K562 (cell line): Measurements from ENCODE around the gene CPT1C. TPM values are rescaled to one million over a fixed set of nuclear protein-coding genes. Genes with fewer than 3 reads are reported as not detected.
A peak's percentile ranks its signal among the peaks of the same experiment; 100 is the strongest.

ENCODE experiments used
- ATAC-seq: fragments of 200-7000 bp; cut with Tn5 transposase; 3 replicates; pipeline ENCODE4 v1.9.1; 2020; ENCODE audit warnings: moderate library complexity
- BruUV-seq: library from RNA; stranded (reverse); fragments of 400-500 nt; replicated peaks from 2 replicates; lab custom pipeline; 2021; lab: Mats Ljungman, UMichigan
- CTCF ChIA-PET: fragments of 300-600 bp; formaldehyde crosslinking; extraction: SDS; loops from one replicate; lab custom pipeline; 2021; ENCODE audit warnings: low intra/inter-chr PET ratio; lab: Yijun Ruan, JAX
- POLR2A ChIA-PET: fragments of 300-600, 350-650 bp; sonication (Branson Sonifier 250); formaldehyde crosslinking; extraction: SDS; loops from one replicate; lab custom pipeline; 2021; ENCODE audit warnings: antibody characterized with exemption, inconsistent platforms; lab: Yijun Ruan, JAX
- DNase-seq, 4 experiments: peaks; one replicate each; pipeline versions ENCODE4 v3.0.0 to v3.0.0-alpha.2; 2011 to 2018; ENCODE audit warnings: low spot score in 3 of 4, mixed read lengths in 3 of 4; ENCODE audit errors: extremely low read depth in 1 of 4
- FAIRE-seq: peaks from 2 replicates; lab custom pipeline; 2011; peaks lifted over from hg19 to GRCh38; lab: Jason Lieb, UNC
- H2AFZ ChIP-seq: 2 replicates; pipeline ENCODE4 v1.6.0; 2011; ENCODE audit warnings: low read depth, low read length, control low read depth, inconsistent platforms
- H3K27ac ChIP-seq: fragments of 200-600 bp; 3 replicates; pipeline ENCODE4 v1.8.0; 2011; ENCODE audit warnings: low read depth, mild to moderate bottlenecking, control low read depth, inconsistent platforms, low read length, moderate library complexity, mixed read lengths; ENCODE audit errors: extremely low read depth
- H3K27me3 ChIP-seq, 2 experiments: fragments of 300-600 bp in 1 of 2; 2 replicates in 1 of 2; 3 replicates in 1 of 2; pipeline versions ENCODE4 v1.6.0 to v1.8.0; 2011; ENCODE audit warnings: inconsistent platforms in 2 of 2, low read length in 2 of 2, mild to moderate bottlenecking in 1 of 2, mixed read lengths in 1 of 2, moderate library complexity in 1 of 2; ENCODE audit not compliant: control insufficient read depth in 2 of 2, insufficient read depth in 2 of 2
- H3K36me3 ChIP-seq: fragments of 300-600 bp; 3 replicates; pipeline ENCODE4 v1.8.0; 2011; ENCODE audit warnings: mild to moderate bottlenecking, low read length, inconsistent platforms; ENCODE audit not compliant: control insufficient read depth, insufficient read depth
- H3K4me1 ChIP-seq, 2 experiments: fragments of 200-600 bp in 1 of 2; replicated peaks in 1 of 2; 2 replicates in 1 of 2; 3 replicates in 1 of 2; pipeline versions ENCODE4 v1.5.1 to v1.8.0; 2011; ENCODE audit warnings: inconsistent platforms in 2 of 2, low read length in 2 of 2, mild to moderate bottlenecking in 1 of 2, mixed read lengths in 1 of 2, moderate library complexity in 1 of 2; ENCODE audit not compliant: control insufficient read depth in 2 of 2, insufficient read depth in 2 of 2
- H3K4me2 ChIP-seq: 2 replicates; pipeline ENCODE4 v1.6.1; 2011; ENCODE audit warnings: low read length, control low read depth, inconsistent platforms, mixed read lengths; ENCODE audit not compliant: insufficient read depth
- H3K4me3 ChIP-seq: fragments of 200-600 bp; sonication (generic), shearing (Covaris generic); 2 replicates; pipeline ENCODE4 v1.5.1; 2016; ENCODE audit warnings: control low read depth, inconsistent platforms
- H3K79me2 ChIP-seq: fragments of 200-600 bp; 3 replicates; pipeline ENCODE4 v1.8.0; 2011; ENCODE audit warnings: low read length, inconsistent platforms; ENCODE audit not compliant: control insufficient read depth, insufficient read depth
- H3K9ac ChIP-seq, 2 experiments: 2 replicates each; pipeline versions ENCODE4 v1.6.0 to v1.6.1; 2011; ENCODE audit warnings: low read depth in 2 of 2, low read length in 2 of 2, control low read depth in 1 of 2, inconsistent platforms in 1 of 2, mild to moderate bottlenecking in 1 of 2, mixed read lengths in 1 of 2; ENCODE audit not compliant: insufficient read depth in 1 of 2
- H3K9me1 ChIP-seq: one replicate; pipeline ENCODE4 v1.6.0; 2011; ENCODE audit warnings: inconsistent platforms, mild to moderate bottlenecking, low read length, moderate library complexity; ENCODE audit not compliant: control insufficient read depth, insufficient read depth
- H3K9me3 ChIP-seq: replicated peaks from 2 replicates; pipeline ENCODE4 v1.5.1; 2011; ENCODE audit warnings: low read depth, low read length, inconsistent platforms; ENCODE audit not compliant: control insufficient read depth, insufficient read depth
- H4K20me1 ChIP-seq: replicated peaks from 2 replicates; pipeline ENCODE4 v1.6.1; 2011; ENCODE audit warnings: low read length, inconsistent platforms, mixed read lengths; ENCODE audit not compliant: control insufficient read depth, insufficient read depth
- BCOR ChIP-seq: fragments of 450-650 bp; IDR thresholded peaks from 2 replicates; pipeline ENCODE4 v1.6.1; 2016
- KDM1A ChIP-seq, 2 experiments: fragments of 450-650 bp; IDR thresholded peaks; 2 replicates each; pipeline ENCODE4 v1.6.1; 2016; ENCODE audit warnings: mild to moderate bottlenecking in 2 of 2
- NR1H2 ChIP-seq: sonication (generic); formaldehyde crosslinking; IDR thresholded peaks from 2 replicates; pipeline ENCODE4 v1.4.0; 2020; ENCODE audit warnings: mild to moderate bottlenecking, missing genetic modification reagents
- POLR2G ChIP-seq: fragments of 200-400 bp; formaldehyde crosslinking; IDR thresholded peaks from 2 replicates; pipeline ENCODE4 v1.6.1; 2017; ENCODE audit warnings: low read depth, mild to moderate bottlenecking, antibody characterized with exemption, low read length, moderate library complexity
- RBFOX2 ChIP-seq: fragments of 200-400 bp; formaldehyde crosslinking; IDR thresholded peaks from 2 replicates; pipeline ENCODE4 v1.6.1; 2017; ENCODE audit warnings: low read depth, mild to moderate bottlenecking, low read length, moderate library complexity
- SMAD2 ChIP-seq: fragments of 150-350 bp; IDR thresholded peaks from 2 replicates; pipeline ENCODE4 v1.6.1; 2014; ENCODE audit warnings: low read depth, mild to moderate bottlenecking, low read length
- SNIP1 ChIP-seq: fragments of 450-650 bp; IDR thresholded peaks from 2 replicates; pipeline ENCODE4 v1.7.1; 2017; ENCODE audit warnings: low read depth, mild to moderate bottlenecking
- TBL1XR1 ChIP-seq, 2 experiments: IDR thresholded peaks; 2 replicates each; pipeline ENCODE4 v1.6.1; 2012; ENCODE audit warnings: improper control_type of control experiment in 2 of 2, low read length in 2 of 2, mild to moderate bottlenecking in 1 of 2
- whole genome bisulfite sequencing: fragments of 100-300 bp; shearing (Covaris generic); methylation state at CpG from one replicate; pipeline ENCODE4 v1.1.6; 2016; ENCODE audit warnings: low coverage, mixed read lengths; ENCODE audit not compliant: insufficient coverage; ENCODE audit errors: missing lambda C conversion rate; 5-methylcytosine and 5-hydroxymethylcytosine counted together
- in situ Hi-C: fragments of 300-500 bp; cut with MboI; formaldehyde crosslinking; loops from 4 replicates; pipeline ENCODE4 v1.15.0; 2018; ENCODE audit warnings: inconsistent platforms, mixed read lengths
- intact Hi-C: fragments of 100-400 bp; cut with micrococcal nuclease; formaldehyde crosslinking; loops from 2 replicates; pipeline ENCODE4 v1.14.2; 2022
- polyA plus RNA-seq, 8 experiments: library from polyadenylated mRNA; depleted of rRNA in 4 of 8; stranded (reverse) in 5 of 8; unstranded in 3 of 8; fragments of >200 nt; fragmentation: Nextera tagmentation in 2 of 8; fragmentation: Illumina TruSeq in 1 of 8; extraction: Ambion mirVana in 2 of 8; extraction: Trizol in 1 of 8; gene quantifications; 2 replicates each; pipeline versions ENCODE4 v1.2.1 to v1.2.3, GENCODE V29; 2011 to 2014; ENCODE audit warnings: inconsistent platforms in 1 of 8, missing spikeins in 1 of 8
- total RNA-seq, 7 experiments: library from RNA; depleted of rRNA in 6 of 7; stranded (reverse); fragments of >200 nt in 6 of 7; fragmentation: Illumina TruSeq in 2 of 7; extraction: Trizol in 2 of 7; gene quantifications; 2 replicates each; pipeline versions ENCODE4 v1.2.1 to v1.2.3, GENCODE V29; 2011 to 2021; ENCODE audit warnings: low replicate concordance in 1 of 7
- TF ChIP-seq, protein P1 (sequence below): fragments of 450-650 bp; IDR thresholded peaks from 2 replicates; pipeline ENCODE4 v1.6.1; 2018; ENCODE audit warnings: mild to moderate bottlenecking, low read depth; ENCODE audit not compliant: partially characterized antibody
- TF ChIP-seq, protein P2 (sequence below), 3 experiments: fragments of 200-800 bp in 1 of 3; fragments of 250-450 bp in 1 of 3; fragments of 450-650 bp in 1 of 3; sonication (Bioruptor Pico) in 1 of 3; sonication (Bioruptor generic) in 1 of 3; formaldehyde crosslinking in 1 of 3; IDR thresholded peaks; 2 replicates each; pipeline versions ENCODE4 v1.6.1 to v1.8.0; 2016 to 2022; ENCODE audit warnings: mild to moderate bottlenecking in 2 of 3, missing genetic modification characterization in 2 of 3, missing compliant biosample characterization in 1 of 3, moderate library complexity in 1 of 3
- TF ChIP-seq, protein P3 (sequence below): fragments of 450-650 bp; IDR thresholded peaks from 2 replicates; pipeline ENCODE4 v1.6.1; 2016; ENCODE audit warnings: antibody characterized with exemption

The CPT1C gene
- total and polyA plus RNA-seq, 9 of the 15 experiments (the other 6 are each of a cell fraction or from before 2014, with no cell fraction given): 1.9 to 12.3 (median 3.0) TPM

DNA sequence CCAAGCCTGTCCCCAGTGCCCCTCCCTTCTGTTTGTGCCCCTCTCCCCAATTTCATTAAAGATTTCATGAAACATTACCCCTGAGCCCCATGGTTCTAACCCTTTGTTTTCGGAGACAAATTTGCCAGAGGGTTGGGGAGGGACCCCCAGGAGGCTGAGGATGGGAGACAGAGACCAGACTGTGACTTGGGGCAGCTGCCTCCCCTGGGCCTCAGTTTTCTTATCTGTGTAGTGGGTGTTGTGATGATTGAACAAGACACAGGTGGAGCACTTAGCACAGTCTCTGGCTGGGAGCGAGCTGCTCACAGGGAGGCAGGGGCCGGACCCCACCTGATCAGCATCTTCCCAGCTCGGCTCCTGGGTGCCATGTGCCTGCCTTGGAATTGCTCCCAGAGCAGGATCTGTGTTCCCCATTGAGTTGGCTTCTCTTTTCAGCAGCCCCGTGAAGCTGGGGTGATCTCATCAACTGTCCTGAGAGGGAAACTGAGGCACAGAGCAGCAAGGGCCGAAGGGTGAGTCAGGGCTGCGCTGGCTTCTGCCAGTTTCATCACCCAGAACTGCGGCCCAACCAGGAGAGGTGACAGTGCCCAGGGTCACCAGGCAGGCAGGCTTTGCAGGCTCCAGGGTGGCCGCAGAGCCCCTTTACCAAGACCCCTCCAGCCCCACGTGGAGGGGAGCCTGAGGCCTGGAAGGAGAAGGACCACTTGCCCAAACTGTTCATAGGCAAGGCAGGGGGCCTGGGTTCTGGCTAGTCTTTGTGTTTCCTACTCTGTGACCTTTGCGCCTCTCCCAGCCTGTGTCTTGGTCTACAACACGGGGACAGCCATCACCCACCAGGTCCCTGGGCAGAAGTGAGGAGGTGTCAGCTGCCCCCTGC, 32.1 kb upstream of the CPT1C start:
- POLR2A ChIA-PET: interaction anchor here (0.6 to 4.8 kb wide), 5 partner anchors 7 to 203 kb away, joined by 3 to 28 read pairs (median 3); partner anchors contain the start of genes BCL2L12, IRF3 and SCAF1
- ATAC-seq: no peak
- intact Hi-C loops: no loop called here

More for the DNA sequence above, 32.1 kb upstream of the CPT1C start:
- BruUV-seq: no TSS peak
- Histone ChIP-seq H4K20me1 (0 out of 2 replicates have a peak, but pooled peaks cover 14% of the 10 kb centered on the region), H3K36me3 (peaks cover 91% of the 10 kb centered on the region; the same call in 2 of the 3 replicates), H3K27me3 (no peaks in the 10 kb centered on the region), H3K27ac (no peak overlapping the region), H3K9me3 (0 out of 2 replicates have a peak, but pooled peaks cover 2% of the 10 kb centered on the region)
- no peak for FAIRE-seq
- 93% methylated on average over 11 of the region's 12 CpGs for WGBS
- TF ChIP-seq, protein P1, sequence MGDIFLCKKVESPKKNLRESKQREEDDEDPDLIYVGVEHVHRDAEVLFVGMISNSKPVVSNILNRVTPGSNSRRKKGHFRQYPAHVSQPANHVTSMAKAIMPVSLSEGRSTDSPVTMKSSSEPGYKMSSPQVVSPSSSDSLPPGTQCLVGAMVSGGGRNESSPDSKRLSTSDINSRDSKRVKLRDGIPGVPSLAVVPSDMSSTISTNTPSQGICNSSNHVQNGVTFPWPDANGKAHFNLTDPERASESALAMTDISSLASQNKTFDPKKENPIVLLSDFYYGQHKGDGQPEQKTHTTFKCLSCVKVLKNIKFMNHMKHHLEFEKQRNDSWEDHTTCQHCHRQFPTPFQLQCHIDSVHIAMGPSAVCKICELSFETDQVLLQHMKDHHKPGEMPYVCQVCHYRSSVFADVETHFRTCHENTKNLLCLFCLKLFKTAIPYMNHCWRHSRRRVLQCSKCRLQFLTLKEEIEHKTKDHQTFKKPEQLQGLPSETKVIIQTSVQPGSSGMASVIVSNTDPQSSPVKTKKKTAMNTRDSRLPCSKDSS: no peak
- TF ChIP-seq, protein P2, sequence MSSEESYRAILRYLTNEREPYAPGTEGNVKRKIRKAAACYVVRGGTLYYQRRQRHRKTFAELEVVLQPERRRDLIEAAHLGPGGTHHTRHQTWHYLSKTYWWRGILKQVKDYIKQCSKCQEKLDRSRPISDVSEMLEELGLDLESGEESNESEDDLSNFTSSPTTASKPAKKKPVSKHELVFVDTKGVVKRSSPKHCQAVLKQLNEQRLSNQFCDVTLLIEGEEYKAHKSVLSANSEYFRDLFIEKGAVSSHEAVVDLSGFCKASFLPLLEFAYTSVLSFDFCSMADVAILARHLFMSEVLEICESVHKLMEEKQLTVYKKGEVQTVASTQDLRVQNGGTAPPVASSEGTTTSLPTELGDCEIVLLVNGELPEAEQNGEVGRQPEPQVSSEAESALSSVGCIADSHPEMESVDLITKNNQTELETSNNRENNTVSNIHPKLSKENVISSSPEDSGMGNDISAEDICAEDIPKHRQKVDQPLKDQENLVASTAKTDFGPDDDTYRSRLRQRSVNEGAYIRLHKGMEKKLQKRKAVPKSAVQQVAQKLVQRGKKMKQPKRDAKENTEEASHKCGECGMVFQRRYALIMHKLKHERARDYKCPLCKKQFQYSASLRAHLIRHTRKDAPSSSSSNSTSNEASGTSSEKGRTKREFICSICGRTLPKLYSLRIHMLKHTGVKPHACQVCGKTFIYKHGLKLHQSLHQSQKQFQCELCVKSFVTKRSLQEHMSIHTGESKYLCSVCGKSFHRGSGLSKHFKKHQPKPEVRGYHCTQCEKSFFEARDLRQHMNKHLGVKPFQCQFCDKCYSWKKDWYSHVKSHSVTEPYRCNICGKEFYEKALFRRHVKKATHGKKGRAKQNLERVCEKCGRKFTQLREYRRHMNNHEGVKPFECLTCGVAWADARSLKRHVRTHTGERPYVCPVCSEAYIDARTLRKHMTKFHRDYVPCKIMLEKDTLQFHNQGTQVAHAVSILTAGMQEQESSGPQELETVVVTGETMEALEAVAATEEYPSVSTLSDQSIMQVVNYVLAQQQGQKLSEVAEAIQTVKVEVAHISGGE (CRISPR knock-in tag; IDR thresholded peaks at IDR 0.05): 0 out of 6 replicates have a peak, but pooled peaks of 1 of the 3 experiments have one; percentile 23
- TF ChIP-seq NR1H2 (CRISPR knock-in tag): no peak
- TF ChIP-seq SMAD2: no peak
- TF ChIP-seq, protein P3, sequence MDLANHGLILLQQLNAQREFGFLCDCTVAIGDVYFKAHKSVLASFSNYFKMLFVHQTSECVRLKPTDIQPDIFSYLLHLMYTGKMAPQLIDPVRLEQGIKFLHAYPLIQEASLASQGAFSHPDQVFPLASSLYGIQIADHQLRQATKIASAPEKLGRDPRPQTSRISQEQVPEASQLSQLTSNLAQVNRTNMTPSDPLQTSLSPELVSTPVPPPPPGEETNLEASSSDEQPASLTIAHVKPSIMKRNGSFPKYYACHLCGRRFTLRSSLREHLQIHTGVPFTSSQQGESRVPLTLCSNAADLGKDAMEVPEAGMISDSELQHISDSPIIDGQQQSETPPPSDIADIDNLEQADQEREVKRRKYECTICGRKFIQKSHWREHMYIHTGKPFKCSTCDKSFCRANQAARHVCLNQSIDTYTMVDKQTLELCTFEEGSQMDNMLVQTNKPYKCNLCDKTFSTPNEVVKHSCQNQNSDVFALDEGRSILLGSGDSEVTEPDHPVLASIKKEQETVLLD: no peak
- no peak for TF ChIP-seq TBL1XR1 (IDR thresholded peaks at IDR 0.05; ENCODE audit: low read length in 2 of 2)
- peak; percentile 73 for TF ChIP-seq BCOR
- peak; percentile 58 for TF ChIP-seq RBFOX2
- TF ChIP-seq POLR2G: peak; percentile 56
- no peak for TF ChIP-seq SNIP1
- peak in 1 of 2 experiments; percentile 36; a peak in 1 of 4 replicates for TF ChIP-seq KDM1A (IDR thresholded peaks at IDR 0.05)
- TF ChIP-seq, all 486 proteins: peak for 5
- H3K9me1 ChIP-seq: peaks cover 2% of the 10 kb centered on the region
- in situ Hi-C loops: no loop called here
- CTCF ChIA-PET: no interaction called here
- H3K4me2 ChIP-seq: no peak overlapping the region
- peaks cover 7% of the 10 kb centered on the region for H3K79me2 ChIP-seq
- no peak overlapping the region for H3K9ac ChIP-seq
- H3K4me1 ChIP-seq: peaks cover 0 to 24% of the 10 kb centered on the region in 2 experiments; a peak in 2 of 5 replicates
- DNase-seq: no peak
- H3K4me3 ChIP-seq: no peak overlapping the region
- H2AFZ ChIP-seq: no peak overlapping the region
